ENCODE measurements around the gene FBXL19. TPM values are rescaled to one million over a fixed set of nuclear protein-coding genes. Genes with fewer than 3 reads are reported as not detected.

The FBXL19 gene
- total and polyA plus RNA-seq, 2 of the 13 experiments (the other 11 are each of a cell fraction or from before 2014, with no cell fraction given) = 6.0 to 13.7 TPM

DNA sequence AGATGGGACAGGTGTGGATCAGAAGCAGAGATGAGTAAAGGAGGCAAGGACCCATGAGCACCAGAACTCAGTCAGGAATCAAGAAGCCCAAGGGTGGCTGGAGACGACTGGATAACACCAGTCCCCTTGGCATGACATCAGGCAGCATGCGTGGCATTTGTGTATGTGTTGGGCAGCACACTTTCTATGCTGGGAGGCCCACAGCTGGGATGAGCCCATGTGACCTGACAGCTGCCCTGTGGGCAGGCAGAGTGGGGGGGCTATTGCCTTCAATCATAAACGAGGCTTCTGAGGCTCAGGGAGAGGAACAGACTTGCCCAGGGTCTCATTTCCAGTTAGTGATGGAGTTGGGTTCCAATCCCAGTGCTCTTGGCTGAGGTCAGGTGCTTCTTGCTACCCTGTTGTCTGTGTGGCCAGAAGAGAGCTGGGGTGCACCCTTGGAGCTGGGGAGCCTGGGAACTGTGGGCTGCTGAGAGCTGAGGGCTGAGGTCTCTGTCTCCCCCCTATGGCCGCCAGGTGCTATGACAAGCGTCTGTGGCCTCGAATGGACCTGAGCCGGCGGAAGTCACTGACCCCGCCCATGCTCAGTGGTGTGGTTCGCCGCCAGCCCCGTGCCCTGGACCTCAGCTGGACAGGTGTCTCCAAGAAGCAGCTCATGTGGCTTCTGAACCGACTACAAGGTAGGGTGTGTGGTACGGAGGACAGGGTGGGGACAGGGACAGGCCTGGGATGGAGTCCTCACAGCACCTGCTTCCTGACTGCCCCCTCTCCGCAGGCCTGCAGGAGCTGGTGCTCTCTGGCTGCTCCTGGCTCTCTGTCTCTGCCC is 18.4 kb downstream of the FBXL19 start (continued):
- TF ChIP-seq, protein P1, sequence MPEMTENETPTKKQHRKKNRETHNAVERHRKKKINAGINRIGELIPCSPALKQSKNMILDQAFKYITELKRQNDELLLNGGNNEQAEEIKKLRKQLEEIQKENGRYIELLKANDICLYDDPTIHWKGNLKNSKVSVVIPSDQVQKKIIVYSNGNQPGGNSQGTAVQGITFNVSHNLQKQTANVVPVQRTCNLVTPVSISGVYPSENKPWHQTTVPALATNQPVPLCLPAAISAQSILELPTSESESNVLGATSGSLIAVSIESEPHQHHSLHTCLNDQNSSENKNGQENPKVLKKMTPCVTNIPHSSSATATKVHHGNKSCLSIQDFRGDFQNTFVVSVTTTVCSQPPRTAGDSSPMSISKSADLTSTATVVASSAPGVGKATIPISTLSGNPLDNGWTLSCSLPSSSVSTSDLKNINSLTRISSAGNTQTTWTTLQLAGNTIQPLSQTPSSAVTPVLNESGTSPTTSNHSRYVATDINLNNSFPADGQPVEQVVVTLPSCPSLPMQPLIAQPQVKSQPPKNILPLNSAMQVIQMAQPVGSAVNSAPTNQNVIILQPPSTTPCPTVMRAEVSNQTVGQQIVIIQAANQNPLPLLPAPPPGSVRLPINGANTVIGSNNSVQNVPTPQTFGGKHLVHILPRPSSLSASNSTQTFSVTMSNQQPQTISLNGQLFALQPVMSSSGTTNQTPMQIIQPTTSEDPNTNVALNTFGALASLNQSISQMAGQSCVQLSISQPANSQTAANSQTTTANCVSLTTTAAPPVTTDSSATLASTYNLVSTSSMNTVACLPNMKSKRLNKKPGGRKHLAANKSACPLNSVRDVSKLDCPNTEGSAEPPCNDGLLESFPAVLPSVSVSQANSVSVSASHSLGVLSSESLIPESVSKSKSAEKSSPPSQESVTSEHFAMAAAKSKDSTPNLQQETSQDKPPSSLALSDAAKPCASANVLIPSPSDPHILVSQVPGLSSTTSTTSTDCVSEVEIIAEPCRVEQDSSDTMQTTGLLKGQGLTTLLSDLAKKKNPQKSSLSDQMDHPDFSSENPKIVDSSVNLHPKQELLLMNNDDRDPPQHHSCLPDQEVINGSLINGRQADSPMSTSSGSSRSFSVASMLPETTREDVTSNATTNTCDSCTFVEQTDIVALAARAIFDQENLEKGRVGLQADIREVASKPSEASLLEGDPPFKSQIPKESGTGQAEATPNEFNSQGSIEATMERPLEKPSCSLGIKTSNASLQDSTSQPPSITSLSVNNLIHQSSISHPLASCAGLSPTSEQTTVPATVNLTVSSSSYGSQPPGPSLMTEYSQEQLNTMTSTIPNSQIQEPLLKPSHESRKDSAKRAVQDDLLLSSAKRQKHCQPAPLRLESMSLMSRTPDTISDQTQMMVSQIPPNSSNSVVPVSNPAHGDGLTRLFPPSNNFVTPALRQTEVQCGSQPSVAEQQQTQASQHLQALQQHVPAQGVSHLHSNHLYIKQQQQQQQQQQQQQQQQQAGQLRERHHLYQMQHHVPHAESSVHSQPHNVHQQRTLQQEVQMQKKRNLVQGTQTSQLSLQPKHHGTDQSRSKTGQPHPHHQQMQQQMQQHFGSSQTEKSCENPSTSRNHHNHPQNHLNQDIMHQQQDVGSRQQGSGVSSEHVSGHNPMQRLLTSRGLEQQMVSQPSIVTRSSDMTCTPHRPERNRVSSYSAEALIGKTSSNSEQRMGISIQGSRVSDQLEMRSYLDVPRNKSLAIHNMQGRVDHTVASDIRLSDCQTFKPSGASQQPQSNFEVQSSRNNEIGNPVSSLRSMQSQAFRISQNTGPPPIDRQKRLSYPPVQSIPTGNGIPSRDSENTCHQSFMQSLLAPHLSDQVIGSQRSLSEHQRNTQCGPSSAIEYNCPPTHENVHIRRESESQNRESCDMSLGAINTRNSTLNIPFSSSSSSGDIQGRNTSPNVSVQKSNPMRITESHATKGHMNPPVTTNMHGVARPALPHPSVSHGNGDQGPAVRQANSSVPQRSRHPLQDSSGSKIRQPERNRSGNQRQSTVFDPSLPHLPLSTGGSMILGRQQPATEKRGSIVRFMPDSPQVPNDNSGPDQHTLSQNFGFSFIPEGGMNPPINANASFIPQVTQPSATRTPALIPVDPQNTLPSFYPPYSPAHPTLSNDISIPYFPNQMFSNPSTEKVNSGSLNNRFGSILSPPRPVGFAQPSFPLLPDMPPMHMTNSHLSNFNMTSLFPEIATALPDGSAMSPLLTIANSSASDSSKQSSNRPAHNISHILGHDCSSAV (CRISPR knock-in tag; IDR thresholded peaks at IDR 0.05; ENCODE audit: borderline replicate concordance) = 0 out of 2 replicates have a peak, but pooled peaks have one; percentile 7
- TF ChIP-seq, protein P2, sequence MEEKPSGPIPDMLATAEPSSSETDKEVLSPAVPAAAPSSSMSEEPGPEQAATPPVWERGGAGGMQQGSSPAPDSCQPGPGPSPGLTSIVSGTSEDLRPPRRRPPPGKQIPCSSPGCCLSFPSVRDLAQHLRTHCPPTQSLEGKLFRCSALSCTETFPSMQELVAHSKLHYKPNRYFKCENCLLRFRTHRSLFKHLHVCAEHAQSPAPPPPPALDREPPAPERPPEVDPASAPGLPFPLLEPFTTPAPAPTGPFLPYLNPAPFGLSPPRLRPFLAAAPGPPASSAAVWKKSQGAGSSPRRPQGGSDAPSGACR (CRISPR knock-in tag; IDR thresholded peaks at IDR 0.05) = peak; percentile 88
- TF ChIP-seq FLYWCH1 (CRISPR knock-in tag; IDR thresholded peaks at IDR 0.05) (no peak), ZNF724P (CRISPR knock-in tag; IDR thresholded peaks at IDR 0.05; ENCODE audit: borderline replicate concordance) (no peak), NONO (IDR thresholded peaks at IDR 0.05) (no peak), NONO (CRISPR knock-in tag; conservative IDR thresholded peaks at IDR 0.05) (no peak; the same call in 1 of the 2 replicates), ZSCAN20 (CRISPR knock-in tag; IDR thresholded peaks at IDR 0.05; ENCODE audit: borderline replicate concordance) (no peak), MATR3 (CRISPR knock-in tag; IDR thresholded peaks at IDR 0.05) (no peak), ETV5 (CRISPR knock-in tag; IDR thresholded peaks at IDR 0.05; ENCODE audit: borderline replicate concordance) (peak; percentile 75), TAF1 (CRISPR knock-in tag; IDR thresholded peaks at IDR 0.05) (peak; percentile 46; the same call in 1 of the 2 replicates), CAMTA2 (CRISPR knock-in tag; IDR thresholded peaks at IDR 0.05; ENCODE audit: borderline replicate concordance) (no peak), POLR2G (IDR thresholded peaks at IDR 0.05; ENCODE audit: low read depth, low read length) (no peak; the same call in 1 of the 2 replicates), YY1 (IDR thresholded peaks at IDR 0.05; ENCODE audit: insufficient read depth, insufficient replicate concordance, low read depth, low read length) (peak; percentile 45), SMAD3 (CRISPR knock-in tag; IDR thresholded peaks at IDR 0.05) (peak; percentile 35; the same call in 1 of the 2 replicates), NFIB (CRISPR knock-in tag; IDR thresholded peaks at IDR 0.05; ENCODE audit: borderline replicate concordance) (no peak)
- TF ChIP-seq, protein P3, sequence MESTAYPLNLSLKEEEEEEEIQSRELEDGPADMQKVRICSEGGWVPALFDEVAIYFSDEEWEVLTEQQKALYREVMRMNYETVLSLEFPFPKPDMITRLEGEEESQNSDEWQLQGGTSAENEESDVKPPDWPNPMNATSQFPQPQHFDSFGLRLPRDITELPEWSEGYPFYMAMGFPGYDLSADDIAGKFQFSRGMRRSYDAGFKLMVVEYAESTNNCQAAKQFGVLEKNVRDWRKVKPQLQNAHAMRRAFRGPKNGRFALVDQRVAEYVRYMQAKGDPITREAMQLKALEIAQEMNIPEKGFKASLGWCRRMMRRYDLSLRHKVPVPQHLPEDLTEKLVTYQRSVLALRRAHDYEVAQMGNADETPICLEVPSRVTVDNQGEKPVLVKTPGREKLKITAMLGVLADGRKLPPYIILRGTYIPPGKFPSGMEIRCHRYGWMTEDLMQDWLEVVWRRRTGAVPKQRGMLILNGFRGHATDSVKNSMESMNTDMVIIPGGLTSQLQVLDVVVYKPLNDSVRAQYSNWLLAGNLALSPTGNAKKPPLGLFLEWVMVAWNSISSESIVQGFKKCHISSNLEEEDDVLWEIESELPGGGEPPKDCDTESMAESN (CRISPR knock-in tag; conservative IDR thresholded peaks at IDR 0.05) = no peak
- TF ChIP-seq, protein P4, sequence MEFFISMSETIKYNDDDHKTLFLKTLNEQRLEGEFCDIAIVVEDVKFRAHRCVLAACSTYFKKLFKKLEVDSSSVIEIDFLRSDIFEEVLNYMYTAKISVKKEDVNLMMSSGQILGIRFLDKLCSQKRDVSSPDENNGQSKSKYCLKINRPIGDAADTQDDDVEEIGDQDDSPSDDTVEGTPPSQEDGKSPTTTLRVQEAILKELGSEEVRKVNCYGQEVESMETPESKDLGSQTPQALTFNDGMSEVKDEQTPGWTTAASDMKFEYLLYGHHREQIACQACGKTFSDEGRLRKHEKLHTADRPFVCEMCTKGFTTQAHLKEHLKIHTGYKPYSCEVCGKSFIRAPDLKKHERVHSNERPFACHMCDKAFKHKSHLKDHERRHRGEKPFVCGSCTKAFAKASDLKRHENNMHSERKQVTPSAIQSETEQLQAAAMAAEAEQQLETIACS (CRISPR knock-in tag; IDR thresholded peaks at IDR 0.05) = no peak

Measured in HepG2 (cell line).